ENCODE measurements around the gene BLTP3A.
"Not testable (repeated sequence)": the region's sequence is repeated elsewhere in the genome, so short reads cannot be mapped to it uniquely, and the experiment has no call there.

BLTP3A gene

GRCh38 chr6:34791164-34791700, 651 bp upstream of the BLTP3A start:
- DNase-seq, result peak; percentile 22

GRCh38 chr6:34792605-34793500, 970 bp downstream of the BLTP3A start:
- peak; percentile 96 for DNase-seq

- DNase-seq, result no peak
These were observed 2.0 kb downstream of the BLTP3A start for GRCh38 chr6:34793877-34794276.

DNA sequence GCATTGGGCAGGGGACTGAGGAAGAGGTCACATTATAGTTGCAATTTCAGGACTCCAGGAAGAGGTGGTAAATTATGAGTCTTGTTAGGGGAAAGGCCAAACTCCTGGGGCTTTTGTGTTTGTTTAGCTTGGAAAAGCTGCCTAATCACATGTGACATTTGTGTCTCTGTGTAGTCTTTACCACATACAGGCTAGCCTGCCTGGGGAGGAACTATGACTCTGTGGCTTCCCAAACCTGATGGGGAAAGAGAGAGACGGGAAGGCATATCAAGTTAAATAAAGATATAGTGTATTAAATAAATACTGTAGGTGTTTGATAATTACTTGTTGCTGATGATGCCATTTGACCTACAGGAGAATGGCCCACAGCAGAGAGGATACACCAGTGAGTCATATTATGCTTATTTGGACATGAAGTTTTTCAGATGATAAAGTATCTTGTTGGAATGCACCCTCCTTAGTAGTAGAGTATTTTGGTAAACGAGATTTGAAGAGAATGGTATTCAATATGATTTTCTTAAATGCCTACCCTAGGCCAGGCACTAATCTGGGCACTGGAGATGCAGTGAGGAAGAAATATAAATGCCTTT, 4.0 kb downstream of the BLTP3A start:
- peak; percentile 44 for DNase-seq

DNA sequence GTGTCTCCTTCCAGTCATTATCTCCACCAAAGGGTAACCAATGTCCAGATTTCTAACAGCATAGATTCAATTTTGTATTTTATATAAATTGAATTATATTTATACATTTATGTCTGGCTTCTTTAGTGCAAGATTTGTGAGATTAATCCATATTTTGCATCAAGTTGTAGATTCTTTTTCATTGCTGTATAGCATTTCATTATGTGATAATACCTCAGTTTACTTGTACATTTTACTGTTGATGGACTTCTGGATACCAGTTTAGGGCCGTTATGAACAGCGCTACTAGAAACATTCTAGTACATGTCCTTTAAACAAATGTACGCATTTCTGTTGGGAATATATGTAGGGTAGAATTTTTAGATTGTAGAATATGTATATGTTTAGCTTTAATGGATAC, 6.2 kb downstream of the BLTP3A start:
- DNase-seq, result no peak

- DNase-seq, result no peak
These were observed 7.7 kb downstream of the BLTP3A start for GRCh38 chr6:34799547-34799946.

GRCh38 chr6:34804543-34804942, 12.7 kb downstream of the BLTP3A start:
- no peak for DNase-seq

- DNase-seq, result not testable (repeated sequence)
These were observed 13.2 kb downstream of the BLTP3A start for GRCh38 chr6:34805074-34805473.

DNA sequence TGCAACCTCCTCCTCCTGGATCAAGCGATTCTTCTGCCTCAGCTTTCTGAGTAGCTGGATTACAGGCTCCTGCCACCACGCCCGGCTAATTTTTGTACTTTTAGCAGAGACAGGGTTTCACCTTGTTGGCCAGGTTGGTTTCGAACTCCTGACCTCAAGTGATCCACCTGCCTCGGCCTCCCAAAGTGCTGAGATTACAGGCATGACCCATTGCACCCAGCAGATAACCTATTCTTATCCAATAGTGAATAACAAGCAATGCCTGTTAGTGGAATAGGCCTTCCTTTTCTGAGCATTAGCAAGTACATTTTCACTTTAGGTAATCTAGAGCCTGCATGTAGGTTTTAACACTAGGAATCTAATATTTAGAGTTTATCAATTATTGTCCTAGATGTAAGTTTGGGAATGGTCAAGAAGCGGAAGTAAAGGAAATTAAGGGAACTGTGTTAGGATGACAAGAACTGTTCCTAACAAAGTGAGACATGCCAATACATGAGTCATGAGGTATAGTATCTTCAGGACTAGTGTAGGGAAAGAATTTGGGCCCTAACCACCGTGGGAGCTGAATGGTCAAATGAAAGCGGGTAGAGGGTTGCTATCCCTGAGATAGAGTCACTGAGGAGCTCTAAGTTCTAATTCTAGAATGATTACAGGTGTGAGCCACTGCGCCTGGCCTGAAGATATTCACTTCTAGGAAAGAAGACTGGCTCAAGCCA, 15.0 kb downstream of the BLTP3A start:
- no peak for DNase-seq

DNA sequence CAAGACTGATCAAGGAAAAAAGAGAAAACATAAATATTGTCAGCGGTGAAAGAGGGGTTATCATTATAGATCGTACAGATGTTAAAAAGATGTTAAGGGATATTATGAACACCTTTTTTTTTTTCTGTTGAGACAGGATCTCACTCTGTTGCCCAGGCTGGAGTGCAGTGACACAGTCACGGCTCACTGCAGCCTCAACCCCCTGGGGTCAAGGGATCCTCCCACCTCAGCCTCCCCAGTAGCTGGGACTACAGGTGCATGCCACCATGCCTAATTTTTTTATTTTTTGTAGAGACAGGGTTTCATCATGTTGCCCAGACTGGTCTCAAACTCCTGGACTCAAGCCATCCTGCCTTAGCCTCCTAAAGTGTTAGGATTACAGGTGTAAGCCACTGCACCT, 16.6 kb downstream of the BLTP3A start:
- not testable (repeated sequence) for DNase-seq

- DNase-seq, result not testable (repeated sequence)
These were observed 17.5 kb downstream of the BLTP3A start for GRCh38 chr6:34809419-34809818.

DNA sequence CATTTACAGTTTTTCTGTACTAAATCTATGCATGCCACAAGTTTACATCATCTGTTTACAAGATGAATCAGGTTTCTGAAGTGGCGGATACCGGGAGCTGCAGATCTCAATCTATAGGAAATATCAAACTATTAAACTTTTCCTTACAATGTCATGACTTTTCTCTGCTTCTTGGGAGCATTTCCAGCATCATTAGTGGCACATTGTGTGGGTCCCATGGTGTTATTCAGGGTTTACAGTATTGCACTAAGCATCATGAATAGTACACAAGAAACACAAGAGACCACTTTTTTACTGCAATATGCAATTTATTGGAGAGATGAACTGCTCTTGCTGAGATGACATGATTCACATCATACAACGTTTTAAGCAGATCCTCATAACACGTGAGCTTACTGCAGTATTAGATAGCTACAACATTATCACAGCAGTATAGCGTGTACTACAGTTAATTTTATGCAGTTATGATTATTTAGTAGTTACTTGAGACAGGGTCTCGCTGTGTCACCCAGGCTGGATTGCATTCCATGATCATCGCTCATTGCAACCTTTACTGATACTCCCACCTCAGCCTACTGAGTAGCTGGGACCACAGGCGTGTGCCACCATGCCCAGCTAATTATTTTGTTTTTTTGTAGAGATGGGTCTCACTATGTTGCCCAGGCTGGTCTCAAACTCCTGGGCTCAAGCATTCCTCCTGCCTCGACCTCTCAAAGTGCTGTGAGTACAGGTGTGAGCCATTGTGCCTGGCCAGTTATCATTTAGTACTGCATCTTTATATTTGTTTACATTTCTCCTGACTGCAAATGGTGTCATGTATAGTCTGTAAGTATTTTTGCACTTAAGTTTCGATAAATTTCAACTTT, 18.4 kb downstream of the BLTP3A start:
- no peak for DNase-seq

GRCh38 chr6:34810936-34811632, 19.2 kb downstream of the BLTP3A start:
- no peak for DNase-seq

DNA sequence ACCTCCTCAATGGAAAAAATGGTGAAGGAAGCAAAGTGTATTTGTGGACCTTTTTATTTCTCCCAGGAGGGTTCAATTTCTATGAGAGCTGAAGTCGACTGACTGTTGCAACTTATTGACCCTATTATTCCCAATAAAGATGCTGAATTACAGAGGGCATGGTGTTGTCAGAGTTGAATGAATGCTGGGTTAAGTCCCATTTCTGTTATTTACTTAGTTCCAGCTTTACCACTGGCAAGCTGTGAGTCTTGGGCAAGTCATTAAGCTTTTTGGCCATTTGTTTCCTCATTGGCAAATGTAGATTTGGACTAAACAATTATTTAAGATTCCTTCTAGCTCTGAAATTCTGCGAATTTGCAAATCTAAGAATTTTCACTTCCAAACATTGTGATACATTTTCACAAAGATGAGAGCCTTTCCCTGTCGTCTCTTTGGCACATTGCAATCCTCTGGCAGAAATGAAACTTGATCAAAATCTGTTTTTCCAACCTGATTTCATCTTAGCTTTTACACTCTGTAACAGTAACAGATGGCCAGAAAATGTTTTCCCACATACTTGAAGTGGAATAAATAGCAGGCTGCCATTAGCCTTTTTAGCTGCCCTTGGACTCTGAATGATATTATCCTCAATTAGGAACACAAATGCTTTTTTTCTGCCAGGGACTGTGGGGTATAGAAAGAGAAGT, 21.3 kb downstream of the BLTP3A start:
- no peak for DNase-seq

DNA sequence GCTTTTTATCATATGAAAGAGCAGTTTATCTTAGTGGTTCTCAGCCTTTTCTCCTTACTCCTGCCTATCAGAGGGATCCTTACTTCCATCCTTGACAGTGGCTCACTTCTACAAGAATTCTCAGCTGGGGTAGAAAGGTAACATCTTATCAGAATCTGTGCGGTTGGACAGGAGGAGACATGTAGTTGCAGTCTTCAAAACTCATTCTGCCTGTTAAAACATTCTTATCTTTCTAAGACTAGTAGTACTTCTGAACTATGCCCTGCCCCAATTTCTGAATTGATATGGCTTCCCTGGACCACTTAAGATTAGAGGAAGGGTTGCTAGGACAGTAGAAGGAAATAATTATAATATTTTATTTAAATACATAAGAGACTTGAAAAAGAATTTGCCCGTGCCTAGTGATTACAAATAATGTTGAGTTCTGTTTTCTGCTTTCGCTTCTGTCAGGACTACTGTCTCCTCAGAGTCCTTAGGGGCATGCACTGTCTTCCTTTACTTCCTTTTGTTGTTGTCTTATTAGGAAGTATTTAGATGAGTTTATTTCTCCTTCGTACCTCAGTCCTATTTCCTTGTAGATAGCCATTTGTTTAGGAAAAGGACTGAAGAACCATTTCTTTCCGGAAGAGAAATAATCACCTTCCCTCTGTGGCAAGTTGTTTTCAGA, 24.9 kb downstream of the BLTP3A start:
- peak; percentile 73 for DNase-seq

GRCh38 chr6:34817446-34817845, 25.6 kb downstream of the BLTP3A start:
- DNase-seq, result no peak

- peak; percentile 84 for DNase-seq
These were observed 27.1 kb downstream of the BLTP3A start for GRCh38 chr6:34818872-34819570.

- no peak for DNase-seq
These were observed 27.9 kb downstream of the BLTP3A start for GRCh38 chr6:34819571-34820480.

- DNase-seq, result no peak
These were observed 37.3 kb downstream of the BLTP3A start for GRCh38 chr6:34829137-34829536.

All from inflammatory macrophage treated with lipopolysaccharide for 4 hours (primary cell).